Smooth muscle cell (in vitro differentiated cells): ENCODE measurements around the gene PMCH. TPM values are rescaled to one million over a fixed set of nuclear protein-coding genes. Genes with fewer than 3 reads are reported as not detected.

Source experiments
- DNase-seq: peaks from one replicate; lab custom pipeline; 2025; ENCODE audit not compliant: unreplicated experiment; lab: John Stamatoyannopoulos, UW
- H2AFZ ChIP-seq: fragments of 200-600 bp; sonication (generic); 2 replicates; pipeline ENCODE4 v1.6.0; 2016; ENCODE audit warnings: antibody characterized with exemption, low read depth, mild to moderate bottlenecking
- H3F3A ChIP-seq: fragments of 200-600 bp; sonication (generic); 2 replicates; pipeline ENCODE4 v1.6.0; 2017; ENCODE audit warnings: antibody characterized with exemption, low read depth
- H3K27ac ChIP-seq: fragments of 200-600 bp; sonication (generic); 2 replicates; pipeline ENCODE4 v1.5.1; 2016; ENCODE audit warnings: low read depth, mild to moderate bottlenecking
- H3K27me3 ChIP-seq: fragments of 200-600 bp; sonication (generic); 2 replicates; pipeline ENCODE4 v1.6.1; 2016; ENCODE audit warnings: low read depth, mild to moderate bottlenecking
- H3K36me3 ChIP-seq: fragments of 200-600 bp; sonication (generic); 2 replicates; pipeline ENCODE4 v1.5.1; 2016; ENCODE audit warnings: low read depth
- H3K4me1 ChIP-seq: fragments of 200-600 bp; sonication (generic); 2 replicates; pipeline ENCODE4 v1.5.1; 2016; ENCODE audit warnings: low read depth
- H3K4me2 ChIP-seq: fragments of 200-600 bp; sonication (generic); 2 replicates; pipeline ENCODE4 v1.6.0; 2016; ENCODE audit warnings: mild to moderate bottlenecking
- H3K4me3 ChIP-seq: fragments of 200-600 bp; sonication (generic); 2 replicates; pipeline ENCODE4 v1.5.1; 2016; ENCODE audit warnings: mild to moderate bottlenecking
- H3K79me2 ChIP-seq: fragments of 200-600 bp; sonication (generic); 2 replicates; pipeline ENCODE4 v1.6.0; 2016; ENCODE audit warnings: low read depth, mild to moderate bottlenecking
- H3K9ac ChIP-seq: fragments of 200-600 bp; sonication (generic); 2 replicates; pipeline ENCODE4 v1.6.0; 2016; ENCODE audit warnings: low read depth
- H3K9me3 ChIP-seq: fragments of 200-600 bp; sonication (generic); replicated peaks from 2 replicates; pipeline ENCODE4 v1.5.1; 2016; ENCODE audit warnings: low read depth
- H4K20me1 ChIP-seq: fragments of 200-600 bp; sonication (generic); 2 replicates; pipeline ENCODE4 v1.6.0; 2016; ENCODE audit warnings: low read depth
- CTCF ChIP-seq: fragments of 200-600 bp; sonication (generic); IDR thresholded peaks from 2 replicates; pipeline ENCODE4 v1.5.1; 2017; ENCODE audit warnings: borderline replicate concordance, mild to moderate bottlenecking, antibody characterized with exemption; ENCODE audit not compliant: insufficient read depth, poor library complexity, severe bottlenecking
- WGBS: methylation state at CpG from one replicate; pipeline ENCODE4 v1.1.7; 2016; ENCODE audit warnings: low lambda C conversion rate; 5-methylcytosine and 5-hydroxymethylcytosine counted together
- polyA plus RNA-seq: library from polyadenylated mRNA; unstranded; fragments of >200 nt; fragmentation: Nextera tagmentation; extraction: Ambion mirVana; gene quantifications from 2 replicates; pipeline ENCODE4 v1.2.1, GENCODE V29; 2016
- total RNA-seq: library from RNA; depleted of rRNA; stranded (reverse); fragments of >200 nt; gene quantifications from 2 replicates; pipeline ENCODE4 v1.2.3, GENCODE V29; 2014

PMCH gene
- total and polyA plus RNA-seq, 2 experiments from 2014 or later: not detected

- no peaks in the 10 kb centered on the region for H3K4me1 ChIP-seq
- no peak for DNase-seq
- no peak overlapping the region for H3K9ac ChIP-seq
- no peak for TF ChIP-seq CTCF
- H4K20me1 ChIP-seq: no peaks in the 10 kb centered on the region
- H3F3A ChIP-seq: no peaks in the 10 kb centered on the region
- peaks cover 7% of the 10 kb centered on the region for H3K9me3 ChIP-seq
- H3K79me2 ChIP-seq: no peaks in the 10 kb centered on the region
- WGBS: 98% methylated on average over 2 of the region's 2 CpGs
- no peaks in the 10 kb centered on the region for H3K27me3 ChIP-seq
- no peaks in the 10 kb centered on the region for H3K36me3 ChIP-seq
- H3K4me3 ChIP-seq: no peak overlapping the region
- H3K4me2 ChIP-seq: no peak overlapping the region
- H2AFZ ChIP-seq: no peak overlapping the region
- no peak overlapping the region for H3K27ac ChIP-seq
Observed at GRCh38 chr12:102204025-102204424, 6.4 kb upstream of the PMCH start.

- no peaks in the 10 kb centered on the region for H3K36me3 ChIP-seq
- H3K27ac ChIP-seq: no peak overlapping the region
- TF ChIP-seq CTCF: no peak
- no peak overlapping the region for H2AFZ ChIP-seq
- no peak for DNase-seq
- H3K4me1 ChIP-seq: no peaks in the 10 kb centered on the region
- H3K27me3 ChIP-seq: no peaks in the 10 kb centered on the region
- no peaks in the 10 kb centered on the region for H4K20me1 ChIP-seq
- 95% methylated on average over 4 of the region's 4 CpGs for WGBS
- H3K4me2 ChIP-seq: no peak overlapping the region
- no peaks in the 10 kb centered on the region for H3F3A ChIP-seq
- H3K4me3 ChIP-seq: no peak overlapping the region
- no peaks in the 10 kb centered on the region for H3K79me2 ChIP-seq
- no peak overlapping the region for H3K9ac ChIP-seq
- no peaks in the 10 kb centered on the region for H3K9me3 ChIP-seq
Observed at GRCh38 chr12:102202556-102202955, 4.9 kb upstream of the PMCH start.

- DNase-seq: no peak
- H4K20me1 ChIP-seq: no peaks in the 10 kb centered on the region
- H3K9me3 ChIP-seq: no peaks in the 10 kb centered on the region
- H3K4me3 ChIP-seq: no peak overlapping the region
- no peaks in the 10 kb centered on the region for H3K79me2 ChIP-seq
- no peak for TF ChIP-seq CTCF
- 95% methylated on average over 3 of the region's 3 CpGs for WGBS
- no peak overlapping the region for H3K9ac ChIP-seq
- H3F3A ChIP-seq: no peaks in the 10 kb centered on the region
- H3K27ac ChIP-seq: no peak overlapping the region
- no peak overlapping the region for H2AFZ ChIP-seq
- H3K27me3 ChIP-seq: no peaks in the 10 kb centered on the region
- no peaks in the 10 kb centered on the region for H3K36me3 ChIP-seq
- H3K4me1 ChIP-seq: no peaks in the 10 kb centered on the region
- no peak overlapping the region for H3K4me2 ChIP-seq
Observed at GRCh38 chr12:102201436-102202061, 3.9 kb upstream of the PMCH start.

GRCh38 chr12:102195826-102196225, 1.8 kb downstream of the PMCH start:
- H3K4me1 ChIP-seq: no peaks in the 10 kb centered on the region
- no peak for DNase-seq
- no peak overlapping the region for H3K9ac ChIP-seq
- H3K4me2 ChIP-seq: no peak overlapping the region
- no peaks in the 10 kb centered on the region for H3K27me3 ChIP-seq
- 92% methylated on average over 4 of the region's 4 CpGs for WGBS
- H4K20me1 ChIP-seq: no peaks in the 10 kb centered on the region
- no peaks in the 10 kb centered on the region for H3K9me3 ChIP-seq
- no peak for TF ChIP-seq CTCF
- no peaks in the 10 kb centered on the region for H3F3A ChIP-seq
- no peak overlapping the region for H3K4me3 ChIP-seq
- H3K27ac ChIP-seq: no peak overlapping the region
- no peaks in the 10 kb centered on the region for H3K79me2 ChIP-seq
- H3K36me3 ChIP-seq: no peaks in the 10 kb centered on the region
- H2AFZ ChIP-seq: no peak overlapping the region
